Testis (tissue), 2 donors: ENCODE results near the gene GIPC1.

Experiments
- CTCF ChIP-seq, 3 experiments: fragments of 450-650 bp in 2 of 3; fragments of 200-600 bp in 1 of 3; sonication (generic) in 1 of 3; IDR thresholded peaks; one replicate each; pipeline ENCODE4 v1.5.1; 2016 to 2019; ENCODE audit warnings: antibody characterized with exemption in 3 of 3, mild to moderate bottlenecking in 2 of 3, moderate library complexity in 1 of 3
- POLR2A ChIP-seq: fragments of 450-650 bp; IDR thresholded peaks from one replicate; pipeline ENCODE4 v1.6.1; 2017; ENCODE audit warnings: antibody characterized with exemption, mild to moderate bottlenecking, moderate library complexity

GRCh38 chr19:14433554-14434501 is 62.1 kb downstream of the GIPC1 start:
- TF ChIP-seq POLR2A, result no peak
- no peak for TF ChIP-seq CTCF (IDR thresholded peaks at IDR 0.05)
